ENCODE measurements around the gene NCAM1.
"Not testable (repeated sequence)": the region's sequence is repeated elsewhere in the genome, so short reads cannot be mapped to it uniquely, and the experiment has no call there.

The NCAM1 gene

DNA sequence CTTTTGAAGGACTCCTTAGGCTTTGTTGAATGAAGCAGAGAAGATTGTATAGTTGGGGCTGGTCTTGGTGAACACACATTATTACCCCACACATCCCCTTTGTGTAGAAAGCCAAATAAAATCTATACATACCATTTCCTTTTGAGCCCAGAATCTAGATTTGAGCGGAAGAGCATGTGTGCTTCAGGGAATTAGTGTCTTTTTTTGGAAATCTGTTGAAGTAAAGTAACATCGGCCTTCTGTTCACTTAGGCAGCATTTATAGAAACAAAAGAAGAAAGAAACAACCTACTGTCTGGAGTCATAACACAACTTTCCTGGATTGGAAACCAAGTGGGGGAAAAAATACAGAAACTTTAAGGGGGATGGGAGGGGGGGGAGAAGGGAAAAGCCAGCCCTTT, 315.2 kb downstream of the NCAM1 start:
- DNase-seq (ENCODE audit: low read depth in 3 of 3) = no peak

DNA sequence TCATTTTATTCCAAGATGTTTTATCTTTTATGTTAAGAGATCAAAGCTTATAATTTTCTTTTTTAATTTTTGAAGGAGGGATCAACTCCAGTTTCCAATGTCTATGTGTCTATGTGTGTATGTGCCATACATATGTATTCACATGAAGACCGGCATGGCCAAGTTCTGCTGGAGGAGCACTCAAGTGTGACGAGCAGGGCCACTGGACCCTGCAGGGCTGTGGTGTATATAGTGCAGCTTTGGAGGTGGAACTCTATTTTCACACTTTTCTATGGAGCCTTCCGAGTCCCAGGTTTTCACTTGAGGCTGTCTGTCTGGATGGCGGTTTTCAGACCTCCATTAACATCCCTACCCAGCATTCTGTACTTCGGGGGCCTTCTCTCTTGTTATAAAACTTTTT, 316.7 kb downstream of the NCAM1 start:
- DNase-seq (ENCODE audit: low read depth in 3 of 3) = no peak

DNA sequence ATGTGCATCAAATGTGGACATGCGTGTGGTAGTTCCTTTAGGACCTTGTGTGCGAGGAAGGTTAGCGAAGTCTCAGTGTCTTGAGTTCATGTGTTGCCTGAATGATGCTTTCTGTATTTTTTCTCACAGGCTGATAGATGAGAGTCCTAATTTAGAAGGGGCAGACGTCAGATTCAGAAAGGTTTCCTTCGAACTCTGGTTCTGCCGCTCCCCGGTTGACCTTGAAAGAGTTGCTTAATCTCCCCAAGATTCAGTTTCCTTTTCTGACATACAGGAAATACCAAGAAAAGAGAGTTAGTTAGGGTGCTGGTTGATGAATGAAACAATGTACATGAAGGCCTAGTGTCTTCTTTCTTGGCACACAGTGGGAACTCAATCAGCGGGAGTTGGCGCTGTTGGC, 317.3 kb downstream of the NCAM1 start:
- no peak for DNase-seq (ENCODE audit: low read depth in 3 of 3)

- no peak for DNase-seq (ENCODE audit: low read depth in 3 of 3)
These were observed 317.7 kb downstream of the NCAM1 start for GRCh38 chr11:113278925-113279324.

DNA sequence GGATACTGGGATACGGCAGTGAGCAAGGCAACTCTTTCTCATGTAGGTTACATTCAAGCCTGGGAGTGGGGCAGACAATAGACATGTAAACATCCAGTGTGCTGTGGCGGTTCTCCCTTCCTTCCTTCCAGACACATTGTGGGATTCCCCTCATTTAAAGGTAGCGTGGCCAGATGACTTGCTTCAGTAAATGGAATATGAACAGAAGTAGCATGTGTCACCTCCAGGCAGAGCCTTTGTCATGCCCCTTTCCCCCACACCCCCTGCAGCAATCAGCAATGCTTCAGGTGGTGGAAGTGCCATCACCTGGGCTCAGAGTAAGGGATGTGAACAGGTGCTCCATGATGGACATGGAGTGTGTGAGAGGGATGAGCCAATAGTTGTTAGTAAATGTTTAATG, 318.4 kb downstream of the NCAM1 start:
- DNase-seq (ENCODE audit: low read depth in 3 of 3) = no peak

DNA sequence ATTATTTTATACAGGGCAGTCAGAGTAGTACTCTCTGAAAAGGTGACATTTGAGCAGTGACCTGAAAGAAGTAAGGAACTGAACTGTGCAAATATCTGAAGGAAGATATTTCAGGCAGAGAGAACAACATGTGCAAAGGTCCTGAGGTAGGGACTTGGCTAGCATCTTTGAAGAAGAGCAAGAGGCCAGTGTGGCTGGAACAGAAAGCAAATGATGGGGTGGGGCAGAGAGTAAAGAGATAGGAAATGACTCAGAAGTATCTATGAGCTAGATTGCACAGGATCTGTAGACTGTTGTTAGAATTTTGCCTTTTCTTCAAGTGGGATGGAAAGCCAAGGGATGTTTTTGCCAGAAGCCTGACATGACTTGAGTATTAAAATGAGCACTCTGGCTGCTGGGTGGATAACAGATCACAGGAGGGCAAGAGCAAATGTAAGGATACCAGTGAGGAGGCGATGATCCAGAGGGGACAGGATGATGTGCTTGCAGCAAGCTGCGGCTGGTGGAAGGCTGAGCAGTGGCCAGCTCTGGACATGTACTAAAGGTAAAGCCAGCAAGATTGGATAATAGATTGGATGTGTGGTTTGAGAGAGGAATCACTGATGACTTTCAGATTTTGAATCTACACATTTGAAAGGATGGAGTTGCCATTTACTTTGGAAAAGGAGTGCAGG, 320.0 kb downstream of the NCAM1 start:
- no peak for DNase-seq (ENCODE audit: low read depth in 3 of 3)

- DNase-seq (ENCODE audit: low read depth in 3 of 3) = no peak
These were observed 321.7 kb downstream of the NCAM1 start for GRCh38 chr11:113282898-113283437.

- DNase-seq (ENCODE audit: low read depth in 3 of 3) = no peak
These were observed 322.7 kb downstream of the NCAM1 start for GRCh38 chr11:113283881-113284280.

- no peak for DNase-seq (ENCODE audit: low read depth in 3 of 3)
These were observed 324.8 kb downstream of the NCAM1 start for GRCh38 chr11:113286009-113286408.

- DNase-seq (ENCODE audit: low read depth in 3 of 3) = no peak
These were observed 325.6 kb downstream of the NCAM1 start for GRCh38 chr11:113286509-113287497.

DNA sequence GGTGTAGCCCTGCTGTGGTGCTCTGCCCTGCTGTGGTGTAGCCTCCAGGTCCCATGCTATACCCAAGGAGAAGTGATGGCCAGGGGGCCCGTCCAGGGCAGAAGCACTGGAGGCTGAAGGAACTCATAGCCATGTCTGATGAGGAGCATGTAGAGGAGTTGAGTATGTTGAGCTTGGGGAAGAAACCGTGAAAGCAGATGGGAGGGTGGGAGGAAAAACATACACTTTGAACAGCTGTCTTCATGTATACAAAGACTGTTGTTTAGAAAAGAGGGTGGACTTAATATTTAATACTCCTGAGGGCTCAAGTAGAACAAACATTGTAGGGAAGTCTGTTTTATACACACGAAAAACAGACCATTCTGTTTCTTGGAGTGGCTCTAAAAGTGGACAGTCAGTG, 326.6 kb downstream of the NCAM1 start:
- DNase-seq (ENCODE audit: low read depth in 3 of 3) = no peak

DNA sequence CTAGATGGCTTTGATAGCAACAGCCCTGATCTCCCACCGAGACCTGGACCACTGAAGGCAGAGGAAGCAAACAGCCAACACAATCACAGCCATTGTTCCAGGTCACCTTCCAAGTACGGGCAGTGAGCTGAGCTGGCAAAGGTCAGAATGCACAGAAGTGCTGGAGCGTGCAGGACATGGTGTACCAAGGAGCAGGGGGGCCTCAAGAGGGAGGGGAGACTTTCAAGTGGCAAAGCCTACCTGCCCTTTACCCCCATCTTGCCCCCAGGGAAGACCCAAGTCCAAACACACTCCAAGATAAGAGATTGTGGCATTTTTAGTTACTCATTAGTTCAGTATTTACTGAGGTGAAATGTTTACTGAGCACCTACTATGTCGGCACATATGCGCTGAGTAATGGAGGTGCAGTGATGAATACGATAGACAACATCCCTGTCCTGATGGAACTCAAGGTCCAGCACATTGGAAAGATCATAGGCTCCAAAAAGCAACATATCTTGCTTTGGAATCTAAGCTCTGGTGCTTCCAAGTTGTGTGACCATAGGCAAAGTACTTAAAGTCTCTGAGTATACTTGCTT, 327.2 kb downstream of the NCAM1 start:
- DNase-seq (ENCODE audit: low read depth in 3 of 3) = no peak

GRCh38 chr11:113289431-113290187, 328.4 kb downstream of the NCAM1 start:
- peak; percentile 31 to 42 (median 37) for DNase-seq (ENCODE audit: low read depth in 3 of 3)

DNA sequence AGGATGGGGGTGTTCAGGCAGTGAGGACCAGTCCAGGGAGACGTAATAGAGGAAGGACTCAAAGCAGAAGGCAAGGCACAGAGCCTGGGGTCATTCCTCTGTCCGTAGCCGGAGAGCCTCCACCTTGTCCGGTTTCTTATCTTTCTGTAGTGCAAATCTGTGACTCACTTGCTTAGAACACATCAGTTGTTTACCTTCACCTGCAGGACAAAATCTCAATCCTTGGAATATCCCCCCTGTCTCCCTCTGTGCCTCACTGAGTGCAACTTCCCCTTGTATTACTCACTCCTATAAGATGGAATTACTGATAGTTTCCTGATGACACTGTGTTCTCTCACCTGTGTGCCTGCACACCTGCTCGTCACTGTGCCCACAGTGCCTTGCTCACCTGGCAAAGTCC, 332.7 kb downstream of the NCAM1 start:
- no peak for DNase-seq (ENCODE audit: low read depth in 3 of 3)

DNA sequence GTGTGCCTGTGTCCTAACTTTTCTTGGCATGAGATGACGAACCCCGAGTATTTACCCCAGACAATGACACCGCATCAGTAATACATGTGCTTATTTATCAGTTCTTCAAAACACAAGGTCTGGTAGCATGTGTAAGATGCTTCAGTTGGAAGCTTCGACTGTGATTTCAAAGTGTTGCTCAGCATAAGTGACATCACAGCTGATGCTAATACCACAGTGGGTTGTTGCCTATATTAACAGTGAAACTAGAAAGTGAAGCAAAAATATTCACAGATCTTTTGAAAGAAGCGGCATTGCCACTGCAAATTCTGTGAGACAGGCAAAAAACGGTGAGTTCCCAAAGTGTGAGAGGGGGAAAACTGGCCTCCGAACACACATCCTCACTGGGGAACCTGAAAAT, 334.8 kb downstream of the NCAM1 start:
- DNase-seq (ENCODE audit: low read depth in 3 of 3) = no peak

DNA sequence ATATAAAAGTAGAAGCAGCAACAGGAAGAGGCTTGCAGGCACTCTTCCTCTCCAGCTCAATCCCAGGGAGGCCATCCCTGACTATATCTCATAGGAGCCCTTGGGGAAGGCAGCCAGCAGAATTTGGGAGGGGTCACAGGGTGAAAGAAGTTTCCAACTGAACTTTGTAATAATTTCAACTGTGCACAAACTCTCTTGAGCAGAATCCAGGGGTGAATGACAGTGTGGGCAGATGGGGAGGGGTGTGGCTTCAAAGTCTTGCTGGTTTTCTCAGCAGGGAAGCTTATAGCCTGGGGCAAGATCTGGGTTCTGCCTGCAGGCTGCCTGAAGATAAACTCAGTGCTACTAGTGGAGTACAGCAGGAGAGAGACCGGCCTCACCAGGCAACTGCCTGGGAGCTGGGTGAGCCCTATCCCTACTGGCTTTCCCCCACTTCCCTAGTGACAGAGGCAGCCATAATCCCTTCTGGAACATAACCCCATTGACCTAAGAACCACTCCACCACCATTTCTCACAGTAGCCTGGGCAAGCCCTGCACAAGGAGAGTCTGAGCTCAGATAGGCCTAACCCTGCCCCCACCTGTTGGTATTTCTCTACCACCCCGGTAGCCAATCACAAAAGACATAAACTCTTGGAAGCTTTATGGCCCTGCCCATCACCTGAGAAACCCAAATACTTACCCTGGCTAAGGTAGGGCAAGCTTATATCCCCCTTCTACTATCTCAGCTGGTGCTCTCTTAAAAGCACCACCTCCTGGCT, 335.4 kb downstream of the NCAM1 start:
- DNase-seq (ENCODE audit: low read depth in 3 of 3) = no peak

DNA sequence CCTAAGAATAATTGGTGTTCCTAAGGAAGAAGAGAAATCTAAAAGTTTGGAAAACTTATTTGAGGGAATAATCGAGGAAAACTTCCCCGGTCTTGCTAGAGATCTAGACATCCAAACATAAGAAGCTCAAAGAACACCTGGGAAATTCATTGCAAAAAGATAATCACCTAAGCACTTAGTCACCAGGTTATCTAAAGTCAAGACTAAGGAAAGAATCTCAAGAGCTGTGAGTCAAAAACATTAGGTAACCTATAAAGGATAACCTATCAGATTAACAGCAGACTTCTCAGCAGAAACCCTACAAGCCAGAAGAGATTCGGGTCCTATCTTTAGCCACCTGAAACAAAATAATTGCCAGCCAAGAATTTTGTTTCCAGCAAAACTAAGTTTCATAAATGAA, 337.3 kb downstream of the NCAM1 start:
- not testable (repeated sequence) for DNase-seq (ENCODE audit: low read depth in 3 of 3)

GRCh38 chr11:113304916-113305315, 343.7 kb downstream of the NCAM1 start:
- DNase-seq (ENCODE audit: low read depth in 3 of 3) = no peak

- DNase-seq (ENCODE audit: low read depth in 3 of 3) = peak; percentile 33 to 45 (median 45)
These were observed 344.5 kb downstream of the NCAM1 start for GRCh38 chr11:113305440-113306336.

DNA sequence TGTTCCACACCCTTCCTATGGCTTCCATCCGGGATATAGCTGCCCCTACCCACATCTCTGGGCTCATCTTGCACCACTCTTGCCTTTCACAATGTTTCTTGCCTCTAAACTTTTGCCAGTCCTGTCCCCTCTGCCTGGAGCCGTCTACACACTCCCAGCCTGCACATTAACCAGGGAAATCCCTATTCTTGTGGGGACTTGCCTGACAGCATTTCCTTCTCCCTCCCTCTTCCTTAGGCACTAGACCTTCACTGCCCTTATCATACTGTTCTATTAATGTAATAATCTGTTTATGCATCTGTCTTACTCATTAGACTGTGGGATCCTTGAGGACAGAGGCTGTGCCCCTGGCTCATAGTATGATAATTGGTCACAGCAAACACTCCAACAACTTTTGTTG, 347.4 kb downstream of the NCAM1 start:
- DNase-seq (ENCODE audit: low read depth in 3 of 3) = no peak

Measured in stimulated activated CD4-positive, alpha-beta T cell treated with anti-CD3 and anti-CD28 coated beads, TNF-alpha, amount 100 ng/mL, for 4 hours (primary cell).